ENCODE data around the gene RPP25.

GRCh38 chr15:74958908-74959585, 2.5 kb upstream of the RPP25 start:
- no peak for TF ChIP-seq CTCF (IDR thresholded peaks at IDR 0.05)
- TF ChIP-seq POLR2A (IDR thresholded peaks at IDR 0.05): no peak
- TF ChIP-seq POLR2AphosphoS5 (IDR thresholded peaks at IDR 0.05): no peak
- no peak for TF ChIP-seq EP300 (IDR thresholded peaks at IDR 0.05)
